D721Med (cell line): ENCODE measurements around the gene CENPS.

Experiments used
- DNase-seq: peaks from one replicate; pipeline ENCODE4 v3.0.0; 2011; ENCODE audit warnings: low spot score; ENCODE audit not compliant: insufficient read length
- FAIRE-seq: peaks from 2 replicates; lab custom pipeline; 2011; peaks lifted over from hg19 to GRCh38; lab: Jason Lieb, UNC
- CTCF ChIP-seq: IDR thresholded peaks from 2 replicates; pipeline ENCODE4 v1.5.1; 2012; ENCODE audit warnings: mild to moderate bottlenecking, control low read depth; ENCODE audit not compliant: insufficient read depth; ENCODE audit errors: missing control alignments

The CENPS gene

GRCh38 chr1:10430216-10431069, at the start of gene CENPS:
Gene CENPS (plus strand): TSS chr1:10430433. CDS start chr1:10430518, 85 bp downstream.
- DNase-seq (peak; percentile 90), FAIRE-seq (no peak)
- TF ChIP-seq CTCF: peak; percentile 77

GRCh38 chr1:10380594-10381275, 49.5 kb upstream of the CENPS start:
- TF ChIP-seq CTCF: no peak
- DNase-seq (no peak), FAIRE-seq (no peak)

- no peak for TF ChIP-seq CTCF
- FAIRE-seq: no peak
- DNase-seq: no peak
Observed at GRCh38 chr1:10383630-10384029, 46.6 kb upstream of the CENPS start.

- no peak for DNase-seq
- TF ChIP-seq CTCF: no peak
- no peak for FAIRE-seq
Observed at GRCh38 chr1:10384219-10384618, 46.0 kb upstream of the CENPS start.

GRCh38 chr1:10386761-10387676, 43.2 kb upstream of the CENPS start:
- no peak for DNase-seq
- FAIRE-seq: no peak
- no peak for TF ChIP-seq CTCF

- FAIRE-seq (no peak), DNase-seq (no peak)
- TF ChIP-seq CTCF: no peak
Observed at GRCh38 chr1:10387677-10388386, 42.4 kb upstream of the CENPS start.
